ENCODE measurements around the gene ALDH1L1.

- TF ChIP-seq CTCF (IDR thresholded peaks at IDR 0.05) = no peak
- no peak for TF ChIP-seq EP300 (IDR thresholded peaks at IDR 0.05)
- no peak for TF ChIP-seq POLR2A (IDR thresholded peaks at IDR 0.05)
These were observed 21.9 kb upstream of the ALDH1L1 start for GRCh38 chr3:126202276-126202675.

Measured in ovary (tissue), 3 donors.